ENCODE data around the gene CNN2.

GRCh38 chr19:1070931-1071791 is 44.8 kb downstream of the CNN2 start:
- TF ChIP-seq, protein P1, sequence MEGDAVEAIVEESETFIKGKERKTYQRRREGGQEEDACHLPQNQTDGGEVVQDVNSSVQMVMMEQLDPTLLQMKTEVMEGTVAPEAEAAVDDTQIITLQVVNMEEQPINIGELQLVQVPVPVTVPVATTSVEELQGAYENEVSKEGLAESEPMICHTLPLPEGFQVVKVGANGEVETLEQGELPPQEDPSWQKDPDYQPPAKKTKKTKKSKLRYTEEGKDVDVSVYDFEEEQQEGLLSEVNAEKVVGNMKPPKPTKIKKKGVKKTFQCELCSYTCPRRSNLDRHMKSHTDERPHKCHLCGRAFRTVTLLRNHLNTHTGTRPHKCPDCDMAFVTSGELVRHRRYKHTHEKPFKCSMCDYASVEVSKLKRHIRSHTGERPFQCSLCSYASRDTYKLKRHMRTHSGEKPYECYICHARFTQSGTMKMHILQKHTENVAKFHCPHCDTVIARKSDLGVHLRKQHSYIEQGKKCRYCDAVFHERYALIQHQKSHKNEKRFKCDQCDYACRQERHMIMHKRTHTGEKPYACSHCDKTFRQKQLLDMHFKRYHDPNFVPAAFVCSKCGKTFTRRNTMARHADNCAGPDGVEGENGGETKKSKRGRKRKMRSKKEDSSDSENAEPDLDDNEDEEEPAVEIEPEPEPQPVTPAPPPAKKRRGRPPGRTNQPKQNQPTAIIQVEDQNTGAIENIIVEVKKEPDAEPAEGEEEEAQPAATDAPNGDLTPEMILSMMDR (IDR thresholded peaks at IDR 0.05), result no peak
- no peak for TF ChIP-seq POLR2A (IDR thresholded peaks at IDR 0.05)
